IgD-negative memory B cell (primary cell): ENCODE data around the gene PKIG. TPM values are rescaled to one million over a fixed set of nuclear protein-coding genes. Genes with fewer than 3 reads are reported as not detected.

Experiments
- H3K27ac Mint-ChIP-seq, 3 donors: one replicate each; pipeline ENCODE4 v1.8.0; 2020 to 2022; ENCODE audit warnings: mild to moderate bottlenecking in 3 of 3, mixed read lengths in 3 of 3, moderate library complexity in 1 of 3
- H3K27me3 Mint-ChIP-seq: one replicate; pipeline ENCODE4 v1.8.0; 2021; ENCODE audit warnings: mixed read lengths
- H3K36me3 Mint-ChIP-seq: one replicate; pipeline ENCODE4 v1.8.0; 2020; ENCODE audit warnings: mild to moderate bottlenecking, mixed read lengths
- H3K4me1 Mint-ChIP-seq, 3 donors: one replicate each; pipeline ENCODE4 v1.8.0; 2020 to 2022; ENCODE audit warnings: mixed read lengths in 3 of 3, mild to moderate bottlenecking in 1 of 3
- H3K4me3 Mint-ChIP-seq, 4 donors: one replicate each; pipeline ENCODE4 v1.8.0; 2020 to 2022; ENCODE audit warnings: mild to moderate bottlenecking in 4 of 4, mixed read lengths in 4 of 4, moderate library complexity in 3 of 4
- H3K9me3 Mint-ChIP-seq, 3 donors: one replicate each; pipeline ENCODE4 v1.8.0; 2020 to 2021; ENCODE audit warnings: mixed read lengths in 3 of 3, mild to moderate bottlenecking in 1 of 3
- polyA plus RNA-seq: library from polyadenylated mRNA; unstranded; fragments of 300-500 nt; fragmentation: Illumina TruSeq; gene quantifications from one replicate; pipeline ENCODE4 v1.2.3, GENCODE V29; 2021

The PKIG gene
- polyA plus RNA-seq, 1 donor from 2014 or later, result 63.3 TPM

- Mint-ChIP-seq H3K27me3 (peaks cover 2% of the 10 kb centered on the region), H3K4me3 (peak overlapping the region; percentile 49 to 88 (median 74)), H3K9me3 (no peaks in the 10 kb centered on the region), H3K4me1 (peaks cover 44 to 56% (median 55%) of the 10 kb centered on the region in 3 donors), H3K36me3 (peaks cover 1% of the 10 kb centered on the region), H3K27ac (peak overlapping the region; percentile 78 to 99 (median 94))
Measured at GRCh38 chr20:44642203-44643153, 60.1 kb downstream of the PKIG start.

- Mint-ChIP-seq H3K4me3 (peak overlapping the region in 3 of 4 donors; percentile 43 to 86 (median 49)), H3K27me3 (peaks cover 2% of the 10 kb centered on the region), H3K36me3 (peaks cover 1% of the 10 kb centered on the region), H3K4me1 (peaks cover 44 to 58% (median 55%) of the 10 kb centered on the region in 3 donors), H3K27ac (peak overlapping the region; percentile 78 to 99 (median 94)), H3K9me3 (no peaks in the 10 kb centered on the region)
Measured at GRCh38 chr20:44643154-44643519, 60.8 kb downstream of the PKIG start.

- Mint-ChIP-seq H3K27ac (peak overlapping the region; percentile 78 to 99 (median 93)), H3K4me1 (peaks cover 44 to 62% (median 55%) of the 10 kb centered on the region in 3 donors), H3K4me3 (peak overlapping the region in 3 of 4 donors; percentile 37 to 49 (median 43)), H3K9me3 (no peaks in the 10 kb centered on the region), H3K27me3 (peaks cover 2% of the 10 kb centered on the region), H3K36me3 (peaks cover 1% of the 10 kb centered on the region)
Measured at GRCh38 chr20:44643596-44644229, 61.3 kb downstream of the PKIG start.

- Mint-ChIP-seq H3K27ac (peak overlapping the region; percentile 85 to 99 (median 93)), H3K4me1 (peaks cover 43 to 66% (median 57%) of the 10 kb centered on the region in 3 donors), H3K36me3 (peaks cover 1% of the 10 kb centered on the region), H3K9me3 (no peaks in the 10 kb centered on the region), H3K4me3 (peak overlapping the region in 2 of 4 donors; percentile 49 to 88), H3K27me3 (peaks cover 2% of the 10 kb centered on the region)
Measured at GRCh38 chr20:44644230-44644617, 61.8 kb downstream of the PKIG start.

- H3K9me3 Mint-ChIP-seq, result no peaks in the 10 kb centered on the region
- H3K4me1 Mint-ChIP-seq, result peaks cover 44 to 68% (median 60%) of the 10 kb centered on the region in 3 donors
- H3K36me3 Mint-ChIP-seq, result peaks cover 1% of the 10 kb centered on the region
- peaks cover 2% of the 10 kb centered on the region for H3K27me3 Mint-ChIP-seq
- H3K27ac Mint-ChIP-seq, result peak overlapping the region; percentile 85 to 99 (median 93)
- peak overlapping the region in 3 of 4 donors; percentile 63 to 88 (median 84) for H3K4me3 Mint-ChIP-seq
Measured at GRCh38 chr20:44644667-44645131, 62.3 kb downstream of the PKIG start.

- peak overlapping the region; percentile 77 to 91 (median 80) for H3K4me3 Mint-ChIP-seq
- no peaks in the 10 kb centered on the region for H3K9me3 Mint-ChIP-seq
- no peaks in the 10 kb centered on the region for H3K36me3 Mint-ChIP-seq
- peak overlapping the region; percentile 78 to 98 (median 94) for H3K27ac Mint-ChIP-seq
- peaks cover 47 to 74% (median 63%) of the 10 kb centered on the region in 3 donors for H3K4me1 Mint-ChIP-seq
- H3K27me3 Mint-ChIP-seq, result peaks cover 2% of the 10 kb centered on the region
Measured at GRCh38 chr20:44646023-44646640, 63.8 kb downstream of the PKIG start.

GRCh38 chr20:44646641-44647274 lies 64.4 kb downstream of the PKIG start:
- no peaks in the 10 kb centered on the region for H3K9me3 Mint-ChIP-seq
- H3K27me3 Mint-ChIP-seq, result peaks cover 2% of the 10 kb centered on the region
- no peaks in the 10 kb centered on the region for H3K36me3 Mint-ChIP-seq
- peak overlapping the region; percentile 78 to 98 (median 94) for H3K27ac Mint-ChIP-seq
- H3K4me3 Mint-ChIP-seq, result peak overlapping the region; percentile 77 to 91 (median 80)
- H3K4me1 Mint-ChIP-seq, result peaks cover 44 to 70% (median 59%) of the 10 kb centered on the region in 3 donors

GRCh38 chr20:44648068-44648467 lies 65.7 kb downstream of the PKIG start:
- peaks cover 2% of the 10 kb centered on the region for H3K27me3 Mint-ChIP-seq
- H3K4me1 Mint-ChIP-seq, result peaks cover 38 to 64% (median 49%) of the 10 kb centered on the region in 3 donors
- peak overlapping the region in 1 of 4 donors; percentile 67 for H3K4me3 Mint-ChIP-seq
- H3K9me3 Mint-ChIP-seq, result no peaks in the 10 kb centered on the region
- H3K27ac Mint-ChIP-seq, result peak overlapping the region in 2 of 3 donors; percentile 64 to 98
- no peaks in the 10 kb centered on the region for H3K36me3 Mint-ChIP-seq

GRCh38 chr20:44648579-44648978 lies 66.2 kb downstream of the PKIG start:
- Mint-ChIP-seq H3K9me3 (no peaks in the 10 kb centered on the region), H3K27ac (peak overlapping the region in 1 of 3 donors; percentile 64), H3K4me1 (peaks cover 34 to 61% (median 46%) of the 10 kb centered on the region in 3 donors), H3K27me3 (peaks cover 2% of the 10 kb centered on the region), H3K4me3 (peak overlapping the region in 2 of 4 donors; percentile 13 to 80), H3K36me3 (no peaks in the 10 kb centered on the region)

- H3K4me1 Mint-ChIP-seq, result peaks cover 31 to 57% (median 43%) of the 10 kb centered on the region in 3 donors
- H3K9me3 Mint-ChIP-seq, result no peaks in the 10 kb centered on the region
- peaks cover 2% of the 10 kb centered on the region for H3K27me3 Mint-ChIP-seq
- H3K36me3 Mint-ChIP-seq, result peaks cover under 1% of the 10 kb centered on the region
- H3K27ac Mint-ChIP-seq, result peak overlapping the region in 1 of 3 donors; percentile 30
- peak overlapping the region in 2 of 4 donors; percentile 47 to 80 for H3K4me3 Mint-ChIP-seq
Measured at GRCh38 chr20:44649126-44649525, 66.7 kb downstream of the PKIG start.

- peaks cover 2% of the 10 kb centered on the region for H3K27me3 Mint-ChIP-seq
- H3K9me3 Mint-ChIP-seq, result no peaks in the 10 kb centered on the region
- peaks cover 27 to 49% (median 36%) of the 10 kb centered on the region in 3 donors for H3K4me1 Mint-ChIP-seq
- H3K36me3 Mint-ChIP-seq, result peaks cover 1% of the 10 kb centered on the region
- H3K27ac Mint-ChIP-seq, result no peak overlapping the region
- H3K4me3 Mint-ChIP-seq, result peak overlapping the region; percentile 44 to 83 (median 76)
Measured at GRCh38 chr20:44649976-44650375, 67.6 kb downstream of the PKIG start.

GRCh38 chr20:44650771-44651433 lies 68.5 kb downstream of the PKIG start:
- H3K4me3 Mint-ChIP-seq, result peak overlapping the region; percentile 81 to 96 (median 89)
- H3K36me3 Mint-ChIP-seq, result peaks cover 1% of the 10 kb centered on the region
- peak overlapping the region in 1 of 3 donors; percentile 80 for H3K27ac Mint-ChIP-seq
- peaks cover 26 to 41% (median 31%) of the 10 kb centered on the region in 3 donors for H3K4me1 Mint-ChIP-seq
- H3K27me3 Mint-ChIP-seq, result peaks cover 2% of the 10 kb centered on the region
- H3K9me3 Mint-ChIP-seq, result no peaks in the 10 kb centered on the region

- Mint-ChIP-seq H3K27me3 (peaks cover 2% of the 10 kb centered on the region), H3K36me3 (peaks cover 1% of the 10 kb centered on the region), H3K4me1 (peaks cover 21 to 36% (median 27%) of the 10 kb centered on the region in 3 donors)
Measured at GRCh38 chr20:44651434-44651683, 69.0 kb downstream of the PKIG start.

More at GRCh38 chr20:44651434-44651683, 69.0 kb downstream of the PKIG start:
- H3K4me3 Mint-ChIP-seq, result peak overlapping the region; percentile 81 to 96 (median 93)
- H3K27ac Mint-ChIP-seq, result no peak overlapping the region
- no peaks in the 10 kb centered on the region for H3K9me3 Mint-ChIP-seq
